Stimulated activated naive B cell treated with anti-CD40 and anti-IgM and Interleukin-4, amounts not matched to agents 10 μg/mL and 1 μg/mL and 100 μg/mL, for 72 hours (primary cell): Measurements from ENCODE around the gene FOXP2.
"Not testable (repeated sequence)": the region's sequence is repeated elsewhere in the genome, so short reads cannot be mapped to it uniquely, and the experiment has no call there.

ENCODE experiments used
- ATAC-seq, 2 donors: fragments of 150-1000 bp; cut with Tn5 transposase; replicated peaks; 2 replicates each; pipeline ENCODE4 v1.10.0; 2021; ENCODE audit warnings: moderate library complexity in 1 of 2
- DNase-seq: peaks from one replicate; pipeline ENCODE4 v3.0.0; 2021
- H3K27ac Mint-ChIP-seq: one replicate; pipeline ENCODE4 v1.8.0; 2022; ENCODE audit warnings: mild to moderate bottlenecking, mixed read lengths
- H3K27me3 Mint-ChIP-seq, 2 donors: one replicate each; pipeline ENCODE4 v1.8.0; 2022; ENCODE audit warnings: mixed read lengths in 2 of 2
- H3K36me3 Mint-ChIP-seq, 2 donors: one replicate each; pipeline ENCODE4 v1.8.0; 2022; ENCODE audit warnings: mixed read lengths in 2 of 2, mild to moderate bottlenecking in 1 of 2
- H3K4me1 Mint-ChIP-seq, 2 donors: one replicate each; pipeline ENCODE4 v1.8.0; 2022; ENCODE audit warnings: mixed read lengths in 2 of 2, mild to moderate bottlenecking in 1 of 2
- H3K4me3 Mint-ChIP-seq, 2 donors: one replicate each; pipeline ENCODE4 v1.8.0; 2022; ENCODE audit warnings: mild to moderate bottlenecking in 2 of 2, mixed read lengths in 2 of 2, moderate library complexity in 1 of 2
- H3K9me3 Mint-ChIP-seq, 2 donors: one replicate each; pipeline ENCODE4 v1.8.0; 2022; ENCODE audit warnings: mixed read lengths in 2 of 2, mild to moderate bottlenecking in 1 of 2

FOXP2 gene

GRCh38 chr7:114504586-114504985 lies 90.0 kb downstream of the FOXP2 start:
- Mint-ChIP-seq H3K4me3 (no peak overlapping the region), H3K36me3 (no peaks in the 10 kb centered on the region), H3K4me1 (no peaks in the 10 kb centered on the region), H3K9me3 (no peaks in the 10 kb centered on the region), H3K27me3 (no peaks in the 10 kb centered on the region), H3K27ac (no peak overlapping the region)
- ATAC-seq (no peak), DNase-seq (no peak)

GRCh38 chr7:114507381-114507780 lies 92.8 kb downstream of the FOXP2 start:
- H3K4me1 Mint-ChIP-seq: no peaks in the 10 kb centered on the region

GRCh38 chr7:114508086-114508485 lies 93.5 kb downstream of the FOXP2 start:
- H3K27ac Mint-ChIP-seq: no peak overlapping the region
- no peaks in the 10 kb centered on the region for H3K4me1 Mint-ChIP-seq
- DNase-seq: no peak
- no peaks in the 10 kb centered on the region for H3K27me3 Mint-ChIP-seq
- H3K9me3 Mint-ChIP-seq: peaks cover 0 to 2% of the 10 kb centered on the region in 2 donors
- no peak overlapping the region for H3K4me3 Mint-ChIP-seq
- no peak for ATAC-seq
- H3K36me3 Mint-ChIP-seq: no peaks in the 10 kb centered on the region

More at GRCh38 chr7:114507381-114507780, 92.8 kb downstream of the FOXP2 start:
- no peaks in the 10 kb centered on the region for H3K27me3 Mint-ChIP-seq
- peaks cover 0 to 2% of the 10 kb centered on the region in 2 donors for H3K9me3 Mint-ChIP-seq
- H3K27ac Mint-ChIP-seq: no peak overlapping the region
- ATAC-seq: no peak
- DNase-seq: no peak
- no peak overlapping the region for H3K4me3 Mint-ChIP-seq
- H3K36me3 Mint-ChIP-seq: no peaks in the 10 kb centered on the region

- H3K36me3 Mint-ChIP-seq, ATAC-seq, H3K27ac Mint-ChIP-seq, H3K4me1 Mint-ChIP-seq, H3K4me3 Mint-ChIP-seq, DNase-seq, H3K9me3 Mint-ChIP-seq, H3K27me3 Mint-ChIP-seq: not testable (repeated sequence)
These were observed 96.2 kb downstream of the FOXP2 start for GRCh38 chr7:114510824-114511223.

- Mint-ChIP-seq H3K4me3 (no peak overlapping the region), H3K27ac (no peak overlapping the region), H3K9me3 (no peaks in the 10 kb centered on the region), H3K4me1 (no peaks in the 10 kb centered on the region), H3K36me3 (no peaks in the 10 kb centered on the region), H3K27me3 (no peaks in the 10 kb centered on the region)
- no peak for DNase-seq
- no peak for ATAC-seq
These were observed 104.6 kb downstream of the FOXP2 start for GRCh38 chr7:114519240-114519639.

- DNase-seq (no peak), ATAC-seq (no peak)
- no peak overlapping the region for H3K27ac Mint-ChIP-seq
- H3K4me3 Mint-ChIP-seq: no peak overlapping the region
- no peaks in the 10 kb centered on the region for H3K9me3 Mint-ChIP-seq
- H3K4me1 Mint-ChIP-seq: no peaks in the 10 kb centered on the region
- H3K36me3 Mint-ChIP-seq: no peaks in the 10 kb centered on the region
- no peaks in the 10 kb centered on the region for H3K27me3 Mint-ChIP-seq
These were observed 107.5 kb downstream of the FOXP2 start for GRCh38 chr7:114522081-114522480.

GRCh38 chr7:114527589-114527988 lies 113.0 kb downstream of the FOXP2 start:
- no peaks in the 10 kb centered on the region for H3K36me3 Mint-ChIP-seq
- H3K27ac Mint-ChIP-seq: no peak overlapping the region
- ATAC-seq: no peak

GRCh38 chr7:114530057-114530611 lies 115.5 kb downstream of the FOXP2 start:
- H3K9me3 Mint-ChIP-seq: no peaks in the 10 kb centered on the region
- H3K27ac Mint-ChIP-seq: no peak overlapping the region
- H3K4me1 Mint-ChIP-seq: no peaks in the 10 kb centered on the region
- H3K4me3 Mint-ChIP-seq: no peak overlapping the region
- H3K27me3 Mint-ChIP-seq: no peaks in the 10 kb centered on the region
- DNase-seq (no peak), ATAC-seq (no peak)
- no peaks in the 10 kb centered on the region for H3K36me3 Mint-ChIP-seq

More at GRCh38 chr7:114527589-114527988, 113.0 kb downstream of the FOXP2 start:
- no peaks in the 10 kb centered on the region for H3K27me3 Mint-ChIP-seq
- no peak overlapping the region for H3K4me3 Mint-ChIP-seq
- H3K4me1 Mint-ChIP-seq: no peaks in the 10 kb centered on the region
- H3K9me3 Mint-ChIP-seq: no peaks in the 10 kb centered on the region
- no peak for DNase-seq

GRCh38 chr7:114531326-114531725 lies 116.7 kb downstream of the FOXP2 start:
- no peak overlapping the region for H3K27ac Mint-ChIP-seq
- no peaks in the 10 kb centered on the region for H3K4me1 Mint-ChIP-seq
- DNase-seq: no peak
- no peak for ATAC-seq
- no peaks in the 10 kb centered on the region for H3K36me3 Mint-ChIP-seq
- no peak overlapping the region for H3K4me3 Mint-ChIP-seq
- no peaks in the 10 kb centered on the region for H3K27me3 Mint-ChIP-seq
- H3K9me3 Mint-ChIP-seq: no peaks in the 10 kb centered on the region

- DNase-seq: no peak
- ATAC-seq: no peak
- Mint-ChIP-seq H3K27me3 (no peaks in the 10 kb centered on the region), H3K27ac (no peak overlapping the region), H3K4me3 (no peak overlapping the region), H3K36me3 (no peaks in the 10 kb centered on the region), H3K9me3 (no peaks in the 10 kb centered on the region), H3K4me1 (no peaks in the 10 kb centered on the region)
These were observed 118.5 kb downstream of the FOXP2 start for GRCh38 chr7:114533131-114533530.

GRCh38 chr7:114534953-114535352 lies 120.3 kb downstream of the FOXP2 start:
- ATAC-seq (no peak), DNase-seq (no peak)
- H3K4me1 Mint-ChIP-seq: no peaks in the 10 kb centered on the region
- no peak overlapping the region for H3K4me3 Mint-ChIP-seq
- no peaks in the 10 kb centered on the region for H3K36me3 Mint-ChIP-seq
- H3K27ac Mint-ChIP-seq: no peak overlapping the region
- H3K9me3 Mint-ChIP-seq: no peaks in the 10 kb centered on the region
- H3K27me3 Mint-ChIP-seq: no peaks in the 10 kb centered on the region

GRCh38 chr7:114539575-114539974 lies 125.0 kb downstream of the FOXP2 start:
- no peaks in the 10 kb centered on the region for H3K4me1 Mint-ChIP-seq
- ATAC-seq (no peak), DNase-seq (no peak)
- no peak overlapping the region for H3K27ac Mint-ChIP-seq
- no peaks in the 10 kb centered on the region for H3K9me3 Mint-ChIP-seq
- no peaks in the 10 kb centered on the region for H3K36me3 Mint-ChIP-seq
- H3K27me3 Mint-ChIP-seq: no peaks in the 10 kb centered on the region
- H3K4me3 Mint-ChIP-seq: no peak overlapping the region

- Mint-ChIP-seq H3K4me3 (no peak overlapping the region), H3K27ac (no peak overlapping the region), H3K36me3 (no peaks in the 10 kb centered on the region), H3K9me3 (no peaks in the 10 kb centered on the region), H3K27me3 (no peaks in the 10 kb centered on the region), H3K4me1 (no peaks in the 10 kb centered on the region)
- no peak for ATAC-seq
- DNase-seq: no peak
These were observed 125.7 kb downstream of the FOXP2 start for GRCh38 chr7:114540291-114540690.

GRCh38 chr7:114547346-114547745 lies 132.7 kb downstream of the FOXP2 start:
- DNase-seq, H3K36me3 Mint-ChIP-seq, H3K4me1 Mint-ChIP-seq, ATAC-seq, H3K4me3 Mint-ChIP-seq, H3K27me3 Mint-ChIP-seq, H3K9me3 Mint-ChIP-seq, H3K27ac Mint-ChIP-seq: not testable (repeated sequence)

- Mint-ChIP-seq H3K4me3 (no peak overlapping the region), H3K36me3 (no peaks in the 10 kb centered on the region), H3K4me1 (no peaks in the 10 kb centered on the region), H3K27me3 (no peaks in the 10 kb centered on the region), H3K9me3 (peaks cover 0 to 3% of the 10 kb centered on the region in 2 donors), H3K27ac (no peak overlapping the region)
- no peak for ATAC-seq
- no peak for DNase-seq
These were observed 133.7 kb downstream of the FOXP2 start for GRCh38 chr7:114548081-114548980.
